Measurements from ENCODE around the gene CDK11B.

DNA sequence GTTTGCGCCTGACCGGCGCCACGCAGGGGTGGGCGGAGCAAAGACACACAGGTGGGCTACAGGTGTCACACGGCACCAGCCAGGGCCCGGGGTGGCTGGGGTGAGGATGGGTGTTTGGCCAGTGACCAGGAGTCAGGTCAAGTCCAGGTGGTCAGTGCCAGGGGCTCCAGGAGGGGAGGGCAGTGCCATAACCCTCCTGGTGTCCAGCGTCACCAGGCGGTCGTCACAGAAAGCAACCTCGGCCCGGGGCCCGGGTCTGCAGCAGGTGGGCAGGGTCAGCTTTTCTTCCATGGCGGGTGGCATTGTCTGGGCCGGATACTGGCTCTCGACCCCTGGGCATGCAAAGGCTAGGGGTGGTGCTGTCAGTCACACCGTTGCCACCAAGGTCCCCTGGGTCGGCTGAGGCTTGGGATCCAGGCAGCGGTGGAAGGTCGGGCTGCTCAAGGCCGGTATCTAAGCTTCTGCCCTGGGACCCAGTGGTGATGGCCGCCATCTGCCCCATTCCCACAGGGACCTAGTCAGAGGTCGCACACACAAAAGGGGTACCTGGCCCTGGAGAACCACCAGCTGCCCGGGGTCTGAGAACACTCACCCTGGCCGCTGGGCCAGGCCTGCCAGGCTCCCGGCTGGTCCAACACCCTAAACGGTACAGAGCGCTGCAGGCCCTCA lies 60.6 kb downstream of the CDK11B start:
- no peak for TF ChIP-seq FOXP2 (optimal IDR thresholded peaks at IDR 0.05; ENCODE audit: borderline replicate concordance, extremely low read depth, extremely low read length, insufficient read depth)
- no peak for TF ChIP-seq SIN3A (IDR thresholded peaks at IDR 0.05; ENCODE audit: borderline replicate concordance, insufficient read depth, low read length)
- no peak for TF ChIP-seq REST (IDR thresholded peaks at IDR 0.05; ENCODE audit: insufficient read depth in 1 of 2, low read depth in 2 of 2, low read length in 2 of 2)
- TF ChIP-seq POLR2AphosphoS5 (IDR thresholded peaks at IDR 0.05; ENCODE audit: low read depth, low read length), result no peak
- TF ChIP-seq TAF1 (IDR thresholded peaks at IDR 0.05; ENCODE audit: borderline replicate concordance, insufficient read depth, low read length), result no peak

All from PFSK-1 (cell line).